Uterus (tissue), 4 donors: ENCODE results near the gene SPG11. TPM values are rescaled to one million over a fixed set of nuclear protein-coding genes. Genes with fewer than 3 reads are reported as not detected.
"Not testable (repeated sequence)": the region's sequence is repeated elsewhere in the genome, so short reads cannot be mapped to it uniquely, and the experiment has no call there.

Experiments
- DNase-seq, 2 donors: peaks; one replicate each; pipeline ENCODE4 v3.0.0-alpha.2; 2019 to 2020
- H3K27ac ChIP-seq, 2 donors: fragments of 200-600 bp; sonication (generic); 1 replicate in 1 of 2; 2 replicates in 1 of 2; pipeline ENCODE4 v1.5.1; 2016 to 2018
- H3K27me3 ChIP-seq, 2 donors: fragments of 200-600 bp; sonication (generic); one replicate each; pipeline ENCODE4 v1.5.1; 2018 to 2019; ENCODE audit warnings: control low read depth in 1 of 2
- H3K36me3 ChIP-seq, 2 donors: fragments of 200-600 bp; sonication (generic); one replicate each; pipeline ENCODE4 v1.5.1; 2019; ENCODE audit warnings: control low read depth in 1 of 2
- H3K4me1 ChIP-seq, 2 donors: fragments of 200-600 bp; sonication (generic); one replicate each; pipeline ENCODE4 v1.5.1; 2018 to 2019; ENCODE audit warnings: control low read depth in 1 of 2
- H3K4me3 ChIP-seq, 2 donors: fragments of 200-600 bp; sonication (generic); 1 replicate in 1 of 2; 2 replicates in 1 of 2; pipeline ENCODE4 v1.5.1; 2018 to 2019; ENCODE audit warnings: mild to moderate bottlenecking in 1 of 2
- H3K9me3 ChIP-seq, 2 donors: fragments of 200-600 bp; sonication (generic); one replicate each; pipeline ENCODE4 v1.5.1; 2019; ENCODE audit warnings: control low read depth in 1 of 2
- POLR2A ChIP-seq, 2 donors: fragments of 450-650 bp; IDR thresholded peaks; one replicate each; pipeline ENCODE4 v1.6.1; 2016; ENCODE audit warnings: antibody characterized with exemption in 2 of 2, mild to moderate bottlenecking in 1 of 2, moderate library complexity in 1 of 2
- intact Hi-C: fragments of 100-400 bp; cut with DNase I; formaldehyde crosslinking; loops from one replicate; pipeline ENCODE4 v1.15.1; 2023; ENCODE audit warnings: low total_unique reads
- total RNA-seq, 4 donors: library from RNA; depleted of rRNA in 3 of 4; stranded (reverse); fragments of >200 nt in 3 of 4; gene quantifications; one replicate each; pipeline versions ENCODE4 v1.1.0 to v1.2.4, GENCODE V29; 2014 to 2023
- TF ChIP-seq, protein P1 (sequence below), 4 experiments: fragments of 200-600 bp in 2 of 4; fragments of 450-650 bp in 2 of 4; sonication (generic) in 2 of 4; IDR thresholded peaks; one replicate each; pipeline ENCODE4 v1.5.1; 2016 to 2019; ENCODE audit warnings: antibody characterized with exemption in 4 of 4, mild to moderate bottlenecking in 2 of 4, moderate library complexity in 1 of 4
- donor health status: DM: yes; HTN: yes; CAD: no.

The SPG11 gene
- total RNA-seq, 4 donors from 2014 or later, result 34.1 to 88.0 (median 80.6) TPM

DNA sequence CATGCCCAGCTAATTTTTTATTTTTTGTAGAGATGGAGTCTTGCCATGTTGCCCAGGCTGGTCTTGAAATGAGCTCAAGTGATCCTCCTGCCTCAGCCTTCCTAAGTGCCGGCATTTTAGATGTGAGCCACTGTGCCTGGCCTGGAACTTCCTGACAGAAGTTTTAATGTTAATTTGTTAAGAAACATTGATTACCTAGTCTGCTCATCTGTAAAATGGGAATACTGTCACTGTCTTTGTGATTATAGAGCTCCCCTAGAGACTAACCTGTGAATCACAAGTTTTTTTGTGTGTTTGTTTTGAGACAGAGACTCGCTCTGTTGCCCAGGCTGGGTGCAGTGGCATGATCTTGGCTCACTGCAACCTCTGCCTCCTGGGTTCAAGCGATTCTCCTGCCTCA is 130.8 kb downstream of the SPG11 start:
- H3K4me1 ChIP-seq, result peaks cover 0 to 6% of the 10 kb centered on the region in 2 donors
- intact Hi-C loops, result no loop called here

DNA sequence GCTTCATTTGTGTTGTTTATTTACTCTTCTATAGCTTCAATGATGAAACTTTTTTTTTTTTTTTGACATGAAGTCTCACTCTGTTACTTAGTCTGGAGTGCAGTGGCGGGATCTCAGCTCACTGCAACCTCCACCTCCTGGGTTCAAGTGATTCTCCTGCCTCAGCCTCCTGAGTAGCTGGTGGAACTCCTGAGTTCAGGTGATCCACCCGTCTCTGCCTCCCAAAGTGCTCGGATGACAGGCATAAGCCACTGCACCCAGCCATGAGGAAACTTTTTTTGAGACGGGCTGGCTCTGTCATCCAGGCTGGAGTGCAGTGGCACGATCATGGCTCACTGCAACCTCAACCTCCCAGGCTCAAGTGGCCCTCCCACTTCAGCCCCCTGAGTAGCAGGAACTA is 131.2 kb downstream of the SPG11 start:
- H3K36me3 ChIP-seq, DNase-seq, H3K27ac ChIP-seq, H3K4me1 ChIP-seq, H3K9me3 ChIP-seq, H3K27me3 ChIP-seq, intact Hi-C loops, H3K4me3 ChIP-seq: not testable (repeated sequence)

More for the DNA sequence above, 130.8 kb downstream of the SPG11 start:
- no peak overlapping the region for H3K27ac ChIP-seq
- H3K9me3 ChIP-seq, result no peaks in the 10 kb centered on the region
- no peak for TF ChIP-seq POLR2A (IDR thresholded peaks at IDR 0.05)
- TF ChIP-seq, protein P1, sequence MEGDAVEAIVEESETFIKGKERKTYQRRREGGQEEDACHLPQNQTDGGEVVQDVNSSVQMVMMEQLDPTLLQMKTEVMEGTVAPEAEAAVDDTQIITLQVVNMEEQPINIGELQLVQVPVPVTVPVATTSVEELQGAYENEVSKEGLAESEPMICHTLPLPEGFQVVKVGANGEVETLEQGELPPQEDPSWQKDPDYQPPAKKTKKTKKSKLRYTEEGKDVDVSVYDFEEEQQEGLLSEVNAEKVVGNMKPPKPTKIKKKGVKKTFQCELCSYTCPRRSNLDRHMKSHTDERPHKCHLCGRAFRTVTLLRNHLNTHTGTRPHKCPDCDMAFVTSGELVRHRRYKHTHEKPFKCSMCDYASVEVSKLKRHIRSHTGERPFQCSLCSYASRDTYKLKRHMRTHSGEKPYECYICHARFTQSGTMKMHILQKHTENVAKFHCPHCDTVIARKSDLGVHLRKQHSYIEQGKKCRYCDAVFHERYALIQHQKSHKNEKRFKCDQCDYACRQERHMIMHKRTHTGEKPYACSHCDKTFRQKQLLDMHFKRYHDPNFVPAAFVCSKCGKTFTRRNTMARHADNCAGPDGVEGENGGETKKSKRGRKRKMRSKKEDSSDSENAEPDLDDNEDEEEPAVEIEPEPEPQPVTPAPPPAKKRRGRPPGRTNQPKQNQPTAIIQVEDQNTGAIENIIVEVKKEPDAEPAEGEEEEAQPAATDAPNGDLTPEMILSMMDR (IDR thresholded peaks at IDR 0.05), result no peak
- H3K4me3 ChIP-seq, result no peak overlapping the region
- no peaks in the 10 kb centered on the region for H3K27me3 ChIP-seq
- no peak for DNase-seq
- H3K36me3 ChIP-seq, result no peaks in the 10 kb centered on the region

DNA sequence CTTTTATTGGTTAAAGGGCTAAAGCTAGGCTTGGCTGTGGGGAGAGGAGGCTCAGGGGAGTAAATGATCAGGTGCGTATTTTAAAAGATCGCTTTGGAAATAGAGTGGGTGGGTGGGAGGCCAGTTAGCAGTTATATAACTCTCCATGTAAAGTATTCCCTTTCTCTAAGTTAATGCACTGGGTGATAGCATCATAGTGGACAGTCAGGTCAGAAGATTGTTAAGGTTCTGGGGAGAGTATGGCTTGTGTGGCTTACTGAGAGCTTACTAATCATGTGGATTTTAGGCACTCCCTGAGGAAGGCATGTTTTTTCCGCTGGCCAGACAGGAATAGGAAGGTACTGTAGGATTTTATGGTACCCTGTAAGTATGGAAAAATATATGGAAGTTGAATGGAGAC is 132.8 kb downstream of the SPG11 start:
- TF ChIP-seq POLR2A (IDR thresholded peaks at IDR 0.05), result no peak
- TF ChIP-seq, protein P1 (IDR thresholded peaks at IDR 0.05), result no peak
- intact Hi-C loops, result no loop called here
- no peak overlapping the region for H3K4me3 ChIP-seq

DNA sequence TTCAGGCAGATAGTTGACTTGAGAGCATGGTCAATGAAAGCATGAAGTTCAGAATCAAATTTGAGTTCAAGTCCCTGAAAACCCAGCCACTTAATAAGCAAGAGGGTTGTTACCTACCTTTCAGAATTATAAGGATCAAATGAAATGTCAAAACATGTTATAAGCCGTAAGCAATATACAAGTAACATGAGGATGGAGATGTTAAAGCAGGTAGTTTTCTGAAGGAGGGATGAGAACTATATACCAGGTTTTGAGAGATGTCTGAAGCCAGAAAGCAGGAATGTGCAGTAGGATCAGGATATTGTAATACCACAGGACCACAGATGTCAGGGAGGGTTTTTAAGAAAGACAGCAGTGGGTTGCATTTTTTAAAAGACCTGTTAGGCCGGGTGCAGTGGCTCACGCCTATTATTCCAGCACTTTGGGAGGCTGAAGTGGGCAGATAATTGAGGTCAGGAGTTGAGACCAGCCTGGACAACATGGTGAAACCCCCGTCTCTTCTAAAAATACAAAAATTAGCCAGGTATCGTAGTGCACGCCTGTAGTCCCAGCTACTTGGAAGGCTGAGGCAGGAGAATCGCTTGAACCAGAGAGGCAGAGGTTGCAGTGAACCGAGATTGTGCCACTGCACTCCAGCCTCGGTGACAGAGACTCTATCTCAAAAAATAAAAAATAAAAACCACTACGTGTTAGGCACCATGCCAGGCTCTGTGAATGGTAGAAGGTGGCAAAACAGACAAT is 133.4 kb downstream of the SPG11 start:
- Histone ChIP-seq H3K27me3 (no peaks in the 10 kb centered on the region), H3K4me3 (no peak overlapping the region), H3K9me3 (no peaks in the 10 kb centered on the region), H3K4me1 (no peaks in the 10 kb centered on the region), H3K27ac (no peak overlapping the region), H3K36me3 (peaks cover 0 to 3% of the 10 kb centered on the region in 2 donors)
- intact Hi-C loops, result no loop called here
- no peak for DNase-seq
- TF ChIP-seq, protein P1 (IDR thresholded peaks at IDR 0.05), result no peak
- no peak for TF ChIP-seq POLR2A (IDR thresholded peaks at IDR 0.05)

More for the DNA sequence above, 132.8 kb downstream of the SPG11 start:
- no peaks in the 10 kb centered on the region for H3K27me3 ChIP-seq
- H3K4me1 ChIP-seq, result peaks cover 0 to 6% of the 10 kb centered on the region in 2 donors
- H3K27ac ChIP-seq, result no peak overlapping the region
- peaks cover 0 to 3% of the 10 kb centered on the region in 2 donors for H3K36me3 ChIP-seq
- no peaks in the 10 kb centered on the region for H3K9me3 ChIP-seq
- DNase-seq, result no peak

DNA sequence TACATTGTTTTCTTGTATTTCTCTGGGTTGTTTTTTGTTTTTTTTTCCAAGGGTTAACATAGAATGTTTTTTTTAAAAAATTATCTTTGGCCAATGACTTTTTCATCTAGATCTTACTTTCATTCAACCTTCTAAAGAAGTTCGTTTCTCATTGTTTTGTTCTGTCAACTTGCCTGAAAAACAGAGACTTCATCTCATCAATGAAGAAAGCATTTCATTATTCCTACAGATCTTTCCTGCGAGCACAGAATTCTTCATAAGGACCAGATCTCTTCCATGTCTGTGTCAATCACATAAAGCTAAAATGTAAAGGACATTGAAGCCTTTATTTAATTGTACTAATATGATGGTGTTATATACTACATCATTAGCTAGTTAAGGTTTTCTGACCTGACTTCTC is 136.2 kb downstream of the SPG11 start:
- H3K4me1 ChIP-seq, result no peaks in the 10 kb centered on the region
- H3K36me3 ChIP-seq, result peaks cover 0 to 3% of the 10 kb centered on the region in 2 donors
- no peaks in the 10 kb centered on the region for H3K27me3 ChIP-seq
- H3K27ac ChIP-seq, result no peak overlapping the region
- TF ChIP-seq POLR2A (IDR thresholded peaks at IDR 0.05), result no peak
- no peak overlapping the region for H3K4me3 ChIP-seq
- H3K9me3 ChIP-seq, result no peaks in the 10 kb centered on the region
- DNase-seq, result no peak
- intact Hi-C loops, result no loop called here

DNA sequence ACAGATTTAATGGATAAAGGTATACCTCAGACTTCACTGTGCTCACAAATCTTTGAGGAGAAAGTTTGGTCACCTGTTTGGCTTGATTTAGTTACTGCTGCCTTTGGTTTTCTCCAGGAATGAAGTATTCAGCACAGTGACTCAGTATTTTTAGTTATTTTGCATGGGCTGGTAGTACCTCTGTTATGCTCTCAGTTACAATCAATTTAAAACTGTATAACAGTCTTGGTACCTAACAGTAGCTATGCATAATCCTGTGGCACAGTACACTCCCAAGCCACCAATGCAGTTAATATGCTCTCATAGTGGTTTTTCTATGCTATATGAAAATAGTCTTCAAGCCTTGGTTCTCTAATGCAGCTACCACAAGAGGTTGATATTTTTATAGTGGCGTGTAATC is 138.4 kb downstream of the SPG11 start:
- Histone ChIP-seq H3K9me3 (no peaks in the 10 kb centered on the region), H3K27me3 (no peaks in the 10 kb centered on the region), H3K27ac (no peak overlapping the region), H3K4me3 (no peak overlapping the region), H3K36me3 (peaks cover 0 to 3% of the 10 kb centered on the region in 2 donors), H3K4me1 (no peaks in the 10 kb centered on the region)
- intact Hi-C loops, result no loop called here
- DNase-seq, result no peak
- TF ChIP-seq, protein P1 (IDR thresholded peaks at IDR 0.05), result no peak
- TF ChIP-seq POLR2A (IDR thresholded peaks at IDR 0.05), result no peak
